OCI-M1 (cell line): ENCODE measurements around the gene AUP1.

Source experiments
- DNase-seq: peaks from one replicate; lab custom pipeline; 2025; lab: John Stamatoyannopoulos, UW

AUP1 gene

GRCh38 chr2:74535440-74535965 lies 6.0 kb upstream of the AUP1 start:
- DNase-seq: no peak

- no peak for DNase-seq
Observed at GRCh38 chr2:74534411-74534810, 4.9 kb upstream of the AUP1 start.

- no peak for DNase-seq
Observed at GRCh38 chr2:74533464-74533863, 4.0 kb upstream of the AUP1 start.

- peak; percentile 39 for DNase-seq
Observed at GRCh38 chr2:74532222-74532621, 2.7 kb upstream of the AUP1 start.

- no peak for DNase-seq
Observed at GRCh38 chr2:74531666-74532065, 2.2 kb upstream of the AUP1 start.

GRCh38 chr2:74530239-74531187 lies 1.0 kb upstream of the AUP1 start:
- DNase-seq: peak; percentile 87

- DNase-seq: peak; percentile 58
Observed at GRCh38 chr2:74528600-74529356, 728 bp downstream of the AUP1 start.

GRCh38 chr2:74527741-74528140 lies 1.8 kb downstream of the AUP1 start:
- DNase-seq: no peak

- DNase-seq: no peak
Observed at GRCh38 chr2:74526649-74527230, 2.8 kb downstream of the AUP1 start.

GRCh38 chr2:74525717-74526648 lies 3.5 kb downstream of the AUP1 start, which contains the start of gene DQX1:
Gene DQX1, minus strand, starts transcription at chr2:74526231. Its CDS starts 502 bp downstream, at chr2:74525729.
- peak; percentile 51 for DNase-seq

- DNase-seq: no peak
Observed at GRCh38 chr2:74524955-74525716, 4.4 kb downstream of the AUP1 start.

- no peak for DNase-seq
Observed at GRCh38 chr2:74524005-74524404, 5.5 kb downstream of the AUP1 start.

GRCh38 chr2:74522516-74522915 lies 7.0 kb downstream of the AUP1 start:
- no peak for DNase-seq

GRCh38 chr2:74516650-74517049 lies 12.9 kb downstream of the AUP1 start:
- no peak for DNase-seq

GRCh38 chr2:74515981-74516633 lies 13.4 kb downstream of the AUP1 start:
- no peak for DNase-seq

- no peak for DNase-seq
Observed at GRCh38 chr2:74515271-74515980, 14.1 kb downstream of the AUP1 start.

- DNase-seq: no peak
Observed at GRCh38 chr2:74514368-74515270, 14.9 kb downstream of the AUP1 start, which contains the start of gene TLX2. Gene TLX2, plus strand, starts transcription at chr2:74514450. Its CDS starts 357 bp downstream, at chr2:74514807.
